Measurements from ENCODE around the gene S100A4. TPM values are rescaled to one million over a fixed set of nuclear protein-coding genes. Genes with fewer than 3 reads are reported as not detected.

The S100A4 gene
- total RNA-seq, 1 donor from 2014 or later, result 4.7 TPM

GRCh38 chr1:153533689-153534201, 11.9 kb downstream of the S100A4 start:
- no peak for TF ChIP-seq CTCF (IDR thresholded peaks at IDR 0.05; ENCODE audit: partially characterized antibody, unreplicated experiment)
- DNase-seq, result no peak

DNA sequence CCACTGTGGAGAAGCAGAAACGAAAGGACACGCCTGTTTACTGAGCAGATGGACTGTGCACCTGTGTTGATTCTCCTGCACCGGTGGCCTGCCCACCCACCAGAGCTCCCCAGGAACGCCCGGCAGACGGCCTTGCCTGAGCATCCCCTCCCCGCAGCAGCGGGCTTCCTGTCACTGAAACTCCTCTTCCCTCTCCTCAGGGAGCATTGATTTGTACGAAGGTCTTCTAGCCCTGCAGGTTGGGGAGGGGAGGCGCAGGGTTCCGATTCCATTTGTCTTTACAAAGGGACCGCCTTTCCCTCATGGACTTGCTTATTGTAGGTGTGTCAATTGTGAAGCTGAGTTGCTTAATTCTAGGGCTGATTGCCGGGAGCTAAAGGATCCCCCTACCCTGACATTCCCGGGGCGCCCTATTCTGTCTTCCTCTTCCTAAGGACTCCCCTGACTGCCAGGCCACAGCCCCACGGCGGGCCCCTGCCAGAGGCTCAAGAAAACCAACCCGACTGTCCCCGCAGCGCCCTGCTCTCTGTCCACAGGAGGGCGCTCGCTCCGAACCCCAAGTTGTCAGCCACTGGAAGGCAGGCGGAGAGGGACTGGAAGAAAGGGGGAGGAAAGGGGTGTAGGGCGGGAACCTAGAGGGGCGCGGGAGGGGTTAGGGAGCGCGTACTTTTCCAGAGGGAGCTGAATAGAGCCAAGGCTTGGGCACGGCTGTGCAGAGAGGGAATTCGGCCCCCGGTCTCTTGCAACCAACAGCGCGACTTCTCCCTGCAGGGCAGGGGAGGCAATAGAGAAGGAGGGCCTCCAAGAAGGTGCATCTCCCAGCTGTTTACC, 12.6 kb downstream of the S100A4 start:
- peak; percentile 82 for TF ChIP-seq CTCF (IDR thresholded peaks at IDR 0.05; ENCODE audit: partially characterized antibody, unreplicated experiment)
- H3K4me1 Mint-ChIP-seq (ENCODE audit: low read depth, unreplicated experiment), result peaks cover 20% of the 10 kb centered on the region
- H3K36me3 Mint-ChIP-seq (ENCODE audit: unreplicated experiment), result no peaks in the 10 kb centered on the region
- peak overlapping the region; percentile 44 for H3K27ac Mint-ChIP-seq (ENCODE audit: unreplicated experiment)
- DNase-seq, result peak; percentile 87
- peak overlapping the region; percentile 47 for H3K4me3 Mint-ChIP-seq (ENCODE audit: unreplicated experiment)
- no peaks in the 10 kb centered on the region for H3K27me3 Mint-ChIP-seq (ENCODE audit: unreplicated experiment)
- no peaks in the 10 kb centered on the region for H3K9me3 Mint-ChIP-seq (ENCODE audit: unreplicated experiment)

More at GRCh38 chr1:153533689-153534201, 11.9 kb downstream of the S100A4 start:
- Mint-ChIP-seq H3K4me1 (ENCODE audit: low read depth, unreplicated experiment) (peaks cover 24% of the 10 kb centered on the region), H3K27ac (ENCODE audit: unreplicated experiment) (peak overlapping the region; percentile 44), H3K27me3 (ENCODE audit: unreplicated experiment) (no peaks in the 10 kb centered on the region), H3K4me3 (ENCODE audit: unreplicated experiment) (peak overlapping the region; percentile 67), H3K36me3 (ENCODE audit: unreplicated experiment) (no peaks in the 10 kb centered on the region), H3K9me3 (ENCODE audit: unreplicated experiment) (no peaks in the 10 kb centered on the region)

GRCh38 chr1:153532181-153532580, 13.4 kb downstream of the S100A4 start:
- no peak for DNase-seq
- Mint-ChIP-seq H3K4me1 (ENCODE audit: low read depth, unreplicated experiment) (peaks cover 18% of the 10 kb centered on the region), H3K9me3 (ENCODE audit: unreplicated experiment) (no peaks in the 10 kb centered on the region), H3K27ac (ENCODE audit: unreplicated experiment) (peak overlapping the region; percentile 44), H3K27me3 (ENCODE audit: unreplicated experiment) (no peaks in the 10 kb centered on the region), H3K36me3 (ENCODE audit: unreplicated experiment) (no peaks in the 10 kb centered on the region), H3K4me3 (ENCODE audit: unreplicated experiment) (peak overlapping the region; percentile 47)
- TF ChIP-seq CTCF (IDR thresholded peaks at IDR 0.05; ENCODE audit: partially characterized antibody, unreplicated experiment), result no peak

DNA sequence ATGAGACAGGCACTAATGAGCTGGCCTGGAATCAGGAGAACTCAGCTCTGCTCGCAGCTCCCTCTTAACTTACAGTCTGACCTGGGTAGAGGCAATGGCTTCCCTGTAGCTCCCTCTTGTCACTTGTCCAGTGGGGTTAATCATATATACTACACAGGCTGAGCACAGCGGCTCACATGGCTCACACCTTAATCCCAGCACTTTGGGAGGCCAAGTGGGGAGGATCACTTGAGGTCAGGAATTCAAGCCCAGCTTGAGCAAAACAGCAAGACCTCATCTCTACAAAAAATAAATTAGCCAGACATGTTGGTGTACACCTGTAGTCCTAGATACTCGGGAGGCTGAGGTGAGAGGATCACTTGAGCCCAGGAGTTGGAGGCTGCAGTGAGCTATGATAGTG, 14.0 kb downstream of the S100A4 start:
- H3K36me3 Mint-ChIP-seq (ENCODE audit: unreplicated experiment), result no peaks in the 10 kb centered on the region
- peaks cover 20% of the 10 kb centered on the region for H3K4me1 Mint-ChIP-seq (ENCODE audit: low read depth, unreplicated experiment)
- no peak for DNase-seq
- no peaks in the 10 kb centered on the region for H3K27me3 Mint-ChIP-seq (ENCODE audit: unreplicated experiment)
- TF ChIP-seq CTCF (IDR thresholded peaks at IDR 0.05; ENCODE audit: partially characterized antibody, unreplicated experiment), result no peak
- no peaks in the 10 kb centered on the region for H3K9me3 Mint-ChIP-seq (ENCODE audit: unreplicated experiment)
- no peak overlapping the region for H3K4me3 Mint-ChIP-seq (ENCODE audit: unreplicated experiment)
- no peak overlapping the region for H3K27ac Mint-ChIP-seq (ENCODE audit: unreplicated experiment)

DNA sequence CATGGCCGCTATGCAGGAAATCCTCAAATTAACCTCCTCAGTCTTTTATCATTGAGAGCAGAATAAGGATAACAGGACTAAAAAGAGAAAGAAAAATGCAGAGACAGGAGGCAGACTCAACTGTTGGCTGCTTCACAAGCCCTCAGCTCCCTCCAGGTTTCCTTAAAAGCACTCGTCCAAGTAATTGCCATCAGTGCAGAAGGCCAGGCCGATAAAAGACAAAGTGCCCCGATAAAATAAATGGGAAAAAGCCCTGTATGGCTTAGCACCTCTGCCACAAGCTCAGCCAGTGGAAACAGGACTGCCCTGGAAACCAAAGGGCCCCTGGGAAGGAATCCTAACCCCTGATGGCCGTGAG, 17.9 kb downstream of the S100A4 start:
- TF ChIP-seq CTCF (IDR thresholded peaks at IDR 0.05; ENCODE audit: partially characterized antibody, unreplicated experiment), result no peak
- H3K4me3 Mint-ChIP-seq (ENCODE audit: unreplicated experiment), result no peak overlapping the region
- H3K27me3 Mint-ChIP-seq (ENCODE audit: unreplicated experiment), result peaks cover 4% of the 10 kb centered on the region
- H3K27ac Mint-ChIP-seq (ENCODE audit: unreplicated experiment), result no peak overlapping the region
- peaks cover 20% of the 10 kb centered on the region for H3K4me1 Mint-ChIP-seq (ENCODE audit: low read depth, unreplicated experiment)
- H3K9me3 Mint-ChIP-seq (ENCODE audit: unreplicated experiment), result no peaks in the 10 kb centered on the region
- DNase-seq, result no peak
- no peaks in the 10 kb centered on the region for H3K36me3 Mint-ChIP-seq (ENCODE audit: unreplicated experiment)
